Activated CD4-positive, alpha-beta T cell treated with anti-CD3 and anti-CD28 coated beads, Interleukin-2, amount 50 U/mL, for 24 hours (primary cell): Measurements from ENCODE around the gene ITGBL1.

Source experiments
- DNase-seq, 2 donors: peaks; one replicate each; pipeline ENCODE4 v3.0.0-alpha.2; 2020; ENCODE audit warnings: low read depth in 1 of 2, low spot score in 1 of 2

ITGBL1 gene

GRCh38 chr13:101452519-101453485 lies at the start of gene ITGBL1:
TSS of gene ITGBL1 (plus strand) at chr13:101452675. CDS start at chr13:101452834, 159 bp downstream.
- DNase-seq = no peak

GRCh38 chr13:101406791-101407190 lies 45.7 kb upstream of the ITGBL1 start:
- no peak for DNase-seq

DNA sequence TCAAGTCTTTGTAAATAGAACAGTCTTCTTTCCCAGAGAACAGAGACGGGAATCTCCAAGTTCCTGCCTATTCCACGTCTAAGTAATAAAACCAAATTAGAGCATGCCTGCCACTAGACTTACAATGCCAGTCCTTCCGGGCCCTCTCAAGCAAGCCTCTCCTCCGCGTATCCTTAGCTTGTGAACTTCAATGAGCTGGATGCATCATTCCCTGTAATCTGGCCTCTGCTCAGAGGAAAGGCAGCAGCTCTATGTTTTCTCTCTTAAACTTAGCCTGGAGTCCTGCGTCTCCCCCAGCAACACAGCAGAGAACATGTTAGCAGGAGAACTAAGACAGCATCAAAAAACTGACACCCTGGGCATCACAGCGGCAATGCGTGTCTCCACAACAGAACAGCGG lies 44.3 kb upstream of the ITGBL1 start:
- no peak for DNase-seq

- DNase-seq = no peak
Measured at GRCh38 chr13:101408992-101409656, 43.4 kb upstream of the ITGBL1 start.

DNA sequence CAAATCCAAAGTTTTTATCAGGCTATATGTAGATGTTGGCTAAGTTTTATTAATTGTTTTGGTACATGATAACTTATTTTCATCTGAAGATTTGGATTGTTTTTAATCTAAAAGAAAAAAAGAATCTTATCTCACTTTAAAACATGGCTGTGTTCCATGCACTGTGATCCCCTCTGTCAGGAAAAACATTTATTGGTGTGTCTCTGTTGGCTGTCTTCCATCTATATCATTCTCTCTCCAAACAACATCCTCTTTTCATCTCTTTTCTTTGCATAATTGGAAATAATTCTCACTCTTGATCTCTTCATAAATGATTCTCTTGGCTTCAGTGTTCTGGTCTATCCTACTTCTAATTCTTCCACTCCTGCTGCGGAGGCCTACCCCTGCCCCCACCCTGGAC lies 40.4 kb upstream of the ITGBL1 start:
- DNase-seq = no peak

GRCh38 chr13:101415358-101416174 lies 36.9 kb upstream of the ITGBL1 start:
- no peak for DNase-seq

DNA sequence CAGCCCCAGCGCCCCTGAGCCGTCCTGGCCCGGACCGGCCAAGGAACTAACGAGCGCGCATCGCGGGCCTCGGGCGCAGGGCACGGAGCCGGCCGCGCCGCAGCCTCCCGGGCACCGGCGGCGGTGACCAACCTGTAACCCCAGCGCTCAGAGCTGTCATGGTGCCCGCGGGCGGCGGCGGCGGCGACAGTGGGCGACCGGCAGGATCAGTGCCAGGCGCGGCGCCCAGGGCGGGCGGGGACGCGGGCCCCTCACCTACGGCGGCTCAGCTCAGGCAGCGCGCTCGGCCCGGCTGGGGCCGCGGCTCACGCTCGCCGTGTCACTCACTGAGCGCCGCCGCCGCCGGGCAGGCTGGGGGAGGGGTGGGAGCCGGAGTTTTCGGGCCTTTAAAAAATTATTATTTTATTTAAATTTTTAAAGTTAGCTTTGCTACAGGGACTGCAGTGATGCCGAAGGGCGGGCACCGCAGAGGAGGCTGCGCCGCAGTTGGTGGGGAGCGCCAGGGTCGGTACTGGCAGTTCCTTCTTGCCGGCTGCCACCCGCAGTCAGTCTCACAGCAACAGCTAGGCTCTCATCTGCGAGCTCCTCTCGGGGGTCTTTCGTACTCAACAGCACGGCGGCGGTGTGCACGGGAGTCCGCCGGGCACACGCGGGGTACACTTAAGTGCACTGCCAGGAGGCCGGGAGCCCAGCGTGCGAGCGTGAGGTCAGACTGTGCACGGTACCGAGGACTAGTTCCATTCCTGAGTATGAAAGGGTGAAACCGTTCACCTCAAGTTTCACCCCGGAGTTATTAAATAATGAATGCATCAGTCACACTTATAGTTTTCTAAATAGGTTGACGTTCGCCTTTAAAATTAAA lies 36.1 kb upstream of the ITGBL1 start, which contains the start of gene NALCN:
Gene NALCN (minus strand): TSS at position 328 of the 862 bp plus-strand sequence. CDS start 17,382 bp downstream, outside the sequence.
- DNase-seq = no peak

DNA sequence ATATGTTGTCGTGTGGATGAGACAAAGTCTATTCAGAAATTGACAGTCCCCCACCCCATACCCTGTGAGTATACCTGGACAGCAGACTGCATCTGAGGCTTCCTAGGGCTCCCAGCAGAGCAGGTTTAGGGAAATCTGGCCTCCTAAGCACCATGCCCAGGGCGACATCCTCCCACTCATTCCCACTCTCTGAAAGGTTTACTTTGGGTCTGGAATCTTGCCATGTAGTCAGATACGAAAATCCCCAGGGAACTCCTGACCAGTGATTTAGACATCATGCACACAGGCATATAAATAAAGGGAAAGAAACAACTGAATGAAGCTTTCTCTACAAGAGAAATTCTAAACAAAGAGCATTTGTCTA lies 35.5 kb upstream of the ITGBL1 start:
- DNase-seq = no peak

- DNase-seq = no peak
Measured at GRCh38 chr13:101417501-101417900, 35.0 kb upstream of the ITGBL1 start.

GRCh38 chr13:101423872-101424271 lies 28.6 kb upstream of the ITGBL1 start:
- no peak for DNase-seq

DNA sequence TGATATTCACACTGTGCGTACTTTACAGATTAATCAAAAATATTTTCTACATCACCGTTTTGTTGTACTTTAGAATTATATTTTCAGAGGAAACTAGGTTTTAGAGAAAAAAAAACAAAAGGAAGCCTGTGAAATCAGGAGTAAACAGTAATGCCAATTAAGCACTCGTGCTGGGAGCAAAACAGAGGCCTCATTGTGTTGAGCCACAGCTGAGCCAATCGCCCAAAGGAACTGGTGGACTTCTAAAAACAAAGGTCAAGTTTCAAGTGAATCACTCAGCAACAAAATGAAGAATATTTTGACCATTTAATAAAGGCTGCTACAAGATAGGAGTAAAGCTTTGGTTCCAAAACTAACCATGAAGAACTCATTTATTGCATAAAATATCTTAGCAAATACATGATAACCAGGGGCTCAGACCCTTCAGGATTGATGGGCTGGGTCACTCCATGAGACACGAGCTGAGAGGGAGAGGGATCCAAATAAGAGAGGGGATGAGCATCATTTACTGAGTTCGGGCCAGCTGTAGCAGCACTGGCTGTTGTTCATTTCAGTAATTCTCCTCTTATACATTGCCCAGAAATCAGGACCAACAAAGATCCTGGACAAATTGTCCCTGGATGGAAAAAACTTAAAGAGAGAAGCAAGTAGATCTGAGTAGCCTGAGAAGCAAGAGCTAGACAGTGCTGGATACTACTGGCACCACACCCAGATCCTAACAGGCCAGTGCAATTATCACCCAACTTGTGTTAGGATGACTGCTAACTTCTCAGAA lies 27.9 kb upstream of the ITGBL1 start:
- no peak for DNase-seq

- no peak for DNase-seq
Measured at GRCh38 chr13:101425156-101425471, 27.4 kb upstream of the ITGBL1 start.

GRCh38 chr13:101425623-101426022 lies 26.9 kb upstream of the ITGBL1 start:
- no peak for DNase-seq

- no peak for DNase-seq
Measured at GRCh38 chr13:101429733-101430132, 22.7 kb upstream of the ITGBL1 start.

DNA sequence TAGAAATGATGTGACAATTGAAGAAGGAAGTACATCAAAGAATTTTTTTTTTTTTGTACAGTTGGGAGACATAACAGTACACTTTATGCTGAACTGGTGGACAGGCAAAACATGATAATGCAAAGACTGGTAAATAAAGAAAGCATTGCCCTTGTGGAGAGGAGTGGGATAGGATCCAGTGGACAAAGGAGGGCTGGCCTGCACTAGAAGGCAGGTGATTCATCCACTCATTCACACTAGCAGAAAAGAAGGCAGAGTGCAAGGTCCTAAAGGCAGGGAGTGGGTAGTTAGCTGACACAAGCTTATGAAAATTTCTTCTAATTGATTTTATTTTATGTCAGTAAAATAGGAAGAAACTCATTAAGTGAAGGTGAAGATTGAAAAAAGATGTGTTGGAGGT lies 18.6 kb upstream of the ITGBL1 start:
- no peak for DNase-seq

DNA sequence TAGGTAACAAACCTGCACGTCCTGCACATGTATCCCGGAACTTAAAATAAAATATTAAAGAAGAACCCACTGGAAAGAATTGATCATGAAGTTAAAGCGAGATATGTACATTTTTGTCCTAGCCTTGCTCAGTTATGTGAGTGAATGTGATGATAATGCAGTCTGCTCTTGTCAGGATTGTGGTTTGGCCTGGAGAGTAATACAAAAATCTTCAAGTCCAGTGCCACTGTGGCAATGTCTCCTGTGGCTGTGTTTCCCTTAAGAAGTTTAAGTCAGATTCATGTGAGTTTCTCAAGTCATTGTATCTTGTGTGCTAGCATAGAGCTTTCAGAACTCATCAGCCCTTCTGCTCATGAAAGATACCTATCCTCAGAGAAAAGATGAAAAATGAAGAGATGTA lies 18.0 kb upstream of the ITGBL1 start:
- no peak for DNase-seq

DNA sequence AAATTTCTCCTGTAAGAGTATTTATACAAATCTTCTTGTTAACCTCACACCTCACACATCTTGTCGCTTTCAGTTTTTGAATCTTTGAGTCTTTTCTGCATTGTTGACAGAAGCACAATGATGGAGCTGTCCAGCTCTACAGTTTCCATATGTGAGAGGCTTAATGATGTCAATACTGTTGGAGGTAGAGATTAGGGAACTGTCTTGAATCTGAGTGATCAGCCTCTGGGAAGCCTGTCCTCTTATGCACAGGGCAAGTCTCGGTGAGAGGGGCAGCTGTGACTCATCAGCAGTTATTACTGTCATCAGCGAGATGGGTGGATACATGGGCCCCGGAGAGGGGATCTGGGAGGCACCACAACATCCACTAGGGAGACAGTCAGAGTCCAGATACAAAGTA lies 4.6 kb upstream of the ITGBL1 start:
- no peak for DNase-seq

GRCh38 chr13:101449790-101450748 lies 2.4 kb upstream of the ITGBL1 start:
- DNase-seq = no peak

DNA sequence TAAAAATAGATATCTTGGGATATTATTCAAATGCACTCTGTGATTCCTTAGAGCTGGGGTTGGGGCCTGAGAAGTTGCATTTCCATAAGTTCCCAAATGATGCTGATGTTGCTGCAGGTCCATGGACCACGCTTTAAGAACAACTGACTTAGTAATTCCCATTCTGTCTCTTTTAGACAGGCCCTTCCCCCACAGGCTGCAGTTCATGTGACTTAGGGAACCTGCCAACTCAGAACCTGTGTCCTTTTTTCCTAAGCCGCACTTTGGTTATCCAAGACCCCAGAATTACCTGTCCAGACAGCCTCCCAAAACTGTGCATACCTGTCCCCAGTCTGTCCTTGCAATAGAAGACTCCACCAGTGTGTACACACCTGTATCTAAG lies 1.7 kb upstream of the ITGBL1 start:
- no peak for DNase-seq
